T-helper 2 cell treated with Interferon-gamma antibody and Interleukin-4, amounts not matched to agents 5 μg/mL and 100 μg/mL, for 36 hours (primary cell): ENCODE results near the gene PHLDB2.

ENCODE experiments used
- DNase-seq: peaks from one replicate; pipeline ENCODE4 v3.0.0; 2021; ENCODE audit warnings: low spot score
- H3K27ac Mint-ChIP-seq: one replicate; pipeline ENCODE4 v1.8.0; 2021; ENCODE audit warnings: mild to moderate bottlenecking, mixed read lengths
- H3K27me3 Mint-ChIP-seq: one replicate; pipeline ENCODE4 v1.8.0; 2021; ENCODE audit warnings: low read depth, mixed read lengths
- H3K36me3 Mint-ChIP-seq: one replicate; pipeline ENCODE4 v1.8.0; 2021; ENCODE audit warnings: low read depth, mixed read lengths
- H3K4me1 Mint-ChIP-seq: one replicate; pipeline ENCODE4 v1.8.0; 2021; ENCODE audit warnings: low read depth, mixed read lengths
- H3K4me3 Mint-ChIP-seq: one replicate; pipeline ENCODE4 v1.8.0; 2022; ENCODE audit warnings: mild to moderate bottlenecking, moderate library complexity, mixed read lengths
- H3K9me3 Mint-ChIP-seq: one replicate; pipeline ENCODE4 v1.8.0; 2021; ENCODE audit warnings: mixed read lengths

PHLDB2 gene

DNA sequence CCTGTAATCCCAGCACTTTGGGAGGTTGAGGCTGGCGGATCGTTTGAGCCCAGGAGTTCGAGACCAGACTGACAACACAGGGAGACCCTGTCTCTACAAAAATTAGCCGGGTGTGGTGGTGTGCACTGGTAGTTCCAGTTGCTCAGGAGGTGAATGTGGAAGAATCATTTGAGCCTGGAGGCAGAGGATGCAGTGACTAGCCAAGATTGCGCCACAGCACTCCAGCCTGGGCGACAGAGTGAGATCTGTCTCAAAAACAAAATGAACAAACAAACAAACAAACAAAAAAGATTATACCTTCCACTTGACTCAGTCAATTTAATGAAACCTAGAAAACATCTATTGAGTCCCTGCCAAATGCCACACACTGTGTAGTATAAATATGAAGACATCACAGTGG is 30.5 kb upstream of the PHLDB2 start:
- Mint-ChIP-seq H3K9me3 (no peaks in the 10 kb centered on the region), H3K4me1 (peaks cover 12% of the 10 kb centered on the region), H3K27ac (no peak overlapping the region), H3K27me3 (no peaks in the 10 kb centered on the region), H3K36me3 (no peaks in the 10 kb centered on the region), H3K4me3 (no peak overlapping the region)
- no peak for DNase-seq

DNA sequence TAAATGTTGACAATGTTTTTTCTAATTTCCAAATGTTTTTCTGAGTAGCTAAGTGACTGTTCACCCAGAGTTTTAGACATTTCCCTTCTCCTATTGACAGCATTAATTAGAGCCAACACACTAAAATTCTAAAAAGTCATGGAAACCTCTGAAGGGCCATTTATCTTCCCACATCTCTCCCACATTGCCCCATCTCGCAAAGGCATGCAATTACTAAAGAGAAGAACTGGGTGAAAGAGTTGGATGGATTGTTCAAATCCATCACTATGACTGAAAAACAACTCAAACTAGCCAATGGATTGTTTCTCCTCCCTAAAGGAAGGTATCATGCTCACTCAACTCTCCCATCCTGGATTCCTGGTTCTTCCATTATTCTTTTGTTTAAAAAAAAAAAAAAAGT is 30.0 kb upstream of the PHLDB2 start:
- H3K4me1 Mint-ChIP-seq, result peaks cover 12% of the 10 kb centered on the region
- no peak overlapping the region for H3K27ac Mint-ChIP-seq
- no peaks in the 10 kb centered on the region for H3K36me3 Mint-ChIP-seq
- H3K4me3 Mint-ChIP-seq, result no peak overlapping the region
- no peak for DNase-seq
- H3K27me3 Mint-ChIP-seq, result no peaks in the 10 kb centered on the region
- H3K9me3 Mint-ChIP-seq, result no peaks in the 10 kb centered on the region

DNA sequence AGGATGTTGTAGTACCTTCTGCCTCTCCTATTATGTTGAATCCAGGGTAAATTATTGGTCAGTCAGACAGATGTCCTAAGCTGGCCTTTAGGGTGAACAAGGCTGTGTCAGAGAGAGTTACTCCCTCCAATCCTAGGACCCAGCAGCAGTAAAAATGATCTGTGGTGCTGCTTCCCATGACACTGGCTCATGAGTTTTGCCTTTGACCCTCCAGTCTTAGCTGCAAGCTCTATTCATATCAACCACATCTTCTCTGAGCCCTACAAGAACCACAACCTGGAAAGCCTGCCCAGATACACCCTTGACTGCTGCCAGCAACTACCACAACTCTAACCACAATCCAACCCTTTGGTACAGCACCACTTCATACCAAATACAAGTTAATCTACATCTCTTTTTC is 27.2 kb upstream of the PHLDB2 start:
- Mint-ChIP-seq H3K4me1 (peaks cover 9% of the 10 kb centered on the region), H3K4me3 (no peak overlapping the region), H3K27ac (no peak overlapping the region), H3K36me3 (no peaks in the 10 kb centered on the region), H3K9me3 (no peaks in the 10 kb centered on the region), H3K27me3 (peaks cover 12% of the 10 kb centered on the region)
- peak; percentile 16 for DNase-seq

- Mint-ChIP-seq H3K27ac (no peak overlapping the region), H3K36me3 (no peaks in the 10 kb centered on the region), H3K9me3 (no peaks in the 10 kb centered on the region), H3K27me3 (peaks cover 25% of the 10 kb centered on the region), H3K4me1 (peaks cover under 1% of the 10 kb centered on the region), H3K4me3 (no peak overlapping the region)
- DNase-seq, result no peak
Measured at GRCh38 chr3:111837112-111837511, 22.0 kb upstream of the PHLDB2 start.

- no peaks in the 10 kb centered on the region for H3K9me3 Mint-ChIP-seq
- no peak overlapping the region for H3K27ac Mint-ChIP-seq
- H3K4me1 Mint-ChIP-seq, result no peaks in the 10 kb centered on the region
- H3K36me3 Mint-ChIP-seq, result no peaks in the 10 kb centered on the region
- no peak overlapping the region for H3K4me3 Mint-ChIP-seq
- no peak for DNase-seq
- peaks cover 30% of the 10 kb centered on the region for H3K27me3 Mint-ChIP-seq
Measured at GRCh38 chr3:111838133-111838532, 20.9 kb upstream of the PHLDB2 start.

- Mint-ChIP-seq H3K27me3 (peaks cover 22% of the 10 kb centered on the region), H3K27ac (no peak overlapping the region), H3K4me1 (no peaks in the 10 kb centered on the region), H3K36me3 (no peaks in the 10 kb centered on the region), H3K4me3 (no peak overlapping the region), H3K9me3 (no peaks in the 10 kb centered on the region)
- no peak for DNase-seq
Measured at GRCh38 chr3:111846039-111846438, 13.0 kb upstream of the PHLDB2 start.

DNA sequence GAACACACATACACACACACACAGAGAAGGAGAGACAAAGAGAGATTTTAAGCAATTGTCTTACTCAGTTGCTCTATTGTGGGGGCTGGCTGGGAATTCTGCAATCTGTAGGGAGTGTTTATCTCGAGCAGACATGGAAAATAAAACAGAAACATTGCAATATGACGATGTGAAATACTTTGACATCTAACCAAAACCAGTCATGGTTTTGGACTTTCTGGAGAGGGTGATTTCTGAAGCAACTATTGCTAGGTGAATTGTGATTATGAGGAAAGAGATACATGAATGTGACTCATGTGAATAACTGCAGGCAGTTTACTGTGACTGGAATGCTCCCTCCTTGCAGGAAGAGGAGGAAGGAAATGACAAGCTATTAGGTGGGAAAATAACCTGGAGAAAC is 12.3 kb upstream of the PHLDB2 start:
- Mint-ChIP-seq H3K9me3 (no peaks in the 10 kb centered on the region), H3K4me3 (no peak overlapping the region), H3K4me1 (peaks cover 3% of the 10 kb centered on the region), H3K36me3 (no peaks in the 10 kb centered on the region), H3K27me3 (peaks cover 15% of the 10 kb centered on the region), H3K27ac (no peak overlapping the region)
- no peak for DNase-seq

DNA sequence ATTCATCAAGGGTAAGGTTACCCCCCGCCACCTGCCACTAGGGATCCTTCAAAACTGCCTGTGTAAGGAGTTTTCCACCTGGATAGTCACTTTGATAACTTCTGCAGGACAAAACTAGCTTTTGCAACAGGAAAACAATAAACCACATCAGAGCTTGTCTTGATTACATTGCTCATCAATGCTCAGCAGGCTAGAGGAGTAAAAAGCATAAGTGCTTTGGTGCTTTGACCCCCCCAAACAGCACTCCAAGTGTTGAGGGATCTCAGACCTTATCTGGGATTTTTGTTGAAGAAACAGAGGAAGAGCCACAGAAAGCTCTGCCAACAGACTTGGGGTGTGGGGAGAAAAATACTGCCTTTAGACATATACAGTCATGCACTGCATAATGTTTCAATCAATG is 10.8 kb upstream of the PHLDB2 start:
- H3K4me3 Mint-ChIP-seq, result no peak overlapping the region
- H3K4me1 Mint-ChIP-seq, result peaks cover 4% of the 10 kb centered on the region
- no peak overlapping the region for H3K27ac Mint-ChIP-seq
- peaks cover 9% of the 10 kb centered on the region for H3K27me3 Mint-ChIP-seq
- H3K36me3 Mint-ChIP-seq, result no peaks in the 10 kb centered on the region
- no peak for DNase-seq
- no peaks in the 10 kb centered on the region for H3K9me3 Mint-ChIP-seq

DNA sequence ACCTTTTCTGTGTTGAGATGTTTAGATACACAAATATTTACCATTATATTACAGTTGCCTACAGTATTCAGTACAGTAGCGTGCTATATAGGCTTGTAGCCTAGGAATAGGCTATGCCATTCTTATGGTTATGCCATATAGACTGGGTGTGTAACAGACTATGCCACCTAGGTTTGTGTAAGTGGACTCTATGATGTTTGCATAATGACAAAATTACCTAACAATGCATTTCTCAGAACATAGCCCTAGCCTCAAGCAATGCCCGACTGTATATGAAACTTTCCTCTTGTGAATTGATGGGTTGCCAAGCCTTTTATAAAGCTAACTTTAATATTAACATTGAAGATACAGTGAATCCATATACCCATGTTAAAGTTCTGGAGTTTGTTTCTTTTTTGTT is 10.3 kb upstream of the PHLDB2 start:
- Mint-ChIP-seq H3K27ac (no peak overlapping the region), H3K4me3 (no peak overlapping the region), H3K4me1 (peaks cover 4% of the 10 kb centered on the region), H3K27me3 (peaks cover 7% of the 10 kb centered on the region), H3K9me3 (no peaks in the 10 kb centered on the region), H3K36me3 (no peaks in the 10 kb centered on the region)
- no peak for DNase-seq

DNA sequence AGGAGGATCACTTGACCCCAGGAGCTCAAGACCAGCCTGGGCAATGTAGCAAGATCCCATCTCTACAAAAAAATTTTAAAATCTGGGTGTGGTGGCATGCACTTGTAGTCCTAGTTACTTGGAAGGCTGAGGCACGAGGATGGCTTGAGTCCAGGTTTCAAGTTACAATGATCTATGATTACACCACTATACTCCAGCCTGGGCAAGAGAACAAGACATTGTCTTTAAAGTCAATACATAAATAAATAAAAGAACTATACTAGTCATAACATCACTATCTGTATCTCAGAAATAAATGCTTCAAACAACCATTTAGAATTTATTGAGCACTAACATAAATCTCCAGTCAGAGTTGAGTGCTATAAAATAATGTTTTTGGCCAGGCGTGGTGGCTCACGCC is 8.5 kb upstream of the PHLDB2 start:
- Mint-ChIP-seq H3K27ac (no peak overlapping the region), H3K4me3 (no peak overlapping the region), H3K9me3 (no peaks in the 10 kb centered on the region), H3K27me3 (peaks cover 15% of the 10 kb centered on the region), H3K4me1 (peaks cover 4% of the 10 kb centered on the region), H3K36me3 (no peaks in the 10 kb centered on the region)
- DNase-seq, result no peak

GRCh38 chr3:111851511-111851954 is 7.5 kb upstream of the PHLDB2 start:
- Mint-ChIP-seq H3K36me3 (no peaks in the 10 kb centered on the region), H3K27me3 (peaks cover 19% of the 10 kb centered on the region), H3K4me3 (no peak overlapping the region), H3K4me1 (peaks cover 4% of the 10 kb centered on the region), H3K9me3 (no peaks in the 10 kb centered on the region), H3K27ac (no peak overlapping the region)
- DNase-seq, result no peak

DNA sequence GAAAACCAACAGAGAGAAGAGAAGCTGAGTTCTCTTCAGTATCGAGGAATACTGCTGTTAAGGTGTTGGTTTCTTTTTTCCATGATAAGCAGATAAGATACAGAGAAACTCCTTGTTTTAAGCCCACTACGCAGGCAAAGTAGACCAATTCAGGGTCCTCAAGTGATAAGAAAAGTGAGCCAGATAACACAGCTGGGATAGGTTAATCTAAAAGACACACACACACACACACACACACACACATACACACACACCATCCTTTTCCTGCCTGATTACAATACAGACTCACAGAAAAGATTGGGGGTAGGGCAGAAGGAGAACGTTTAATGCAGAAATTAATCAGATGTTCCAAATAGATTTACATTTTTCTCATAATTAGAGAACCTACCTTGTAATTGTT is 6.5 kb upstream of the PHLDB2 start:
- H3K4me1 Mint-ChIP-seq, result peaks cover 4% of the 10 kb centered on the region
- H3K36me3 Mint-ChIP-seq, result no peaks in the 10 kb centered on the region
- H3K27ac Mint-ChIP-seq, result no peak overlapping the region
- H3K27me3 Mint-ChIP-seq, result peaks cover 28% of the 10 kb centered on the region
- H3K9me3 Mint-ChIP-seq, result no peaks in the 10 kb centered on the region
- DNase-seq, result no peak
- no peak overlapping the region for H3K4me3 Mint-ChIP-seq

DNA sequence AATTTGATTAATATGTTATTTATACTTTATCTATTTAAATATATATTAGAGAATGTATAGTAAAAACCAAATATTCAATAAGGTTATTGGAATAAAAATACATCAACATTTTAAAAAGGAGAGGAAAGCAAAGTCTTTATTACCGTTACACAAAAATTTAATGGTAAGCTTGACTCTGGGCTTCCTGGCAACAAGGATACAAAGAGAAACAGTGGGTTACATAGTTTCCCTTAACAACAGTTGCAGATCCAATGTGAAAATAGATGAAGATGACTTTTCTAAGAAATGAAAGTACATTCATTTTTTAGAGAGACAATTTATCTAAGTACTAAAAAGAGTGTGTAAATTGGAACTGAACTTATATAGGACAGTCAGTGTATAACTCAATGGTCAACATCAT is 6.0 kb upstream of the PHLDB2 start:
- Mint-ChIP-seq H3K27ac (no peak overlapping the region), H3K27me3 (peaks cover 33% of the 10 kb centered on the region), H3K36me3 (no peaks in the 10 kb centered on the region), H3K4me3 (no peak overlapping the region), H3K4me1 (peaks cover 6% of the 10 kb centered on the region), H3K9me3 (no peaks in the 10 kb centered on the region)
- no peak for DNase-seq

GRCh38 chr3:111854990-111855389 is 4.1 kb upstream of the PHLDB2 start:
- Mint-ChIP-seq H3K27me3 (peaks cover 46% of the 10 kb centered on the region), H3K36me3 (no peaks in the 10 kb centered on the region), H3K4me1 (peaks cover 9% of the 10 kb centered on the region), H3K4me3 (no peak overlapping the region), H3K27ac (no peak overlapping the region), H3K9me3 (no peaks in the 10 kb centered on the region)
- DNase-seq, result no peak

DNA sequence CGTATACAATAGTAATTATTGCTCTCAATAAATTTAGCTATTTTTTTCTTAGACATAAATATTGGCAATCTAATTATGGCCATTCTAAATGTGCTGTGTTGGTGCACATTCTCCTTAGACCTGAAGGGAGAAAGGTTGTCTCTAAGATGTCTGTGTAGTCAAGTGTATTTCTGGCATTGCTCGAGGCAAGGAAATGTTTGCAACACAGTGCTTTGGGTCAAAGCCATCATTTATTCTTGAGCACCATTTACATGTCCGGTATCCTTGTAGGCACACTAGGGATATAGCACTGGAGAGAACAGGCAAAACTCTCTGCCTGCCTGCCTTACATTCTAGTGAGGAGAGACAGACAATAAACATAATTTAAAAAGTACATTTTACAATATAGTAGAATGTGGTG is 2.6 kb upstream of the PHLDB2 start:
- H3K36me3 Mint-ChIP-seq, result no peaks in the 10 kb centered on the region
- no peaks in the 10 kb centered on the region for H3K9me3 Mint-ChIP-seq
- no peak for DNase-seq
- peaks cover 57% of the 10 kb centered on the region for H3K27me3 Mint-ChIP-seq
- no peak overlapping the region for H3K4me3 Mint-ChIP-seq
- H3K4me1 Mint-ChIP-seq, result peaks cover 17% of the 10 kb centered on the region
- no peak overlapping the region for H3K27ac Mint-ChIP-seq
